Measurements from ENCODE around the gene TRMT2A.

GRCh38 chr22:20130731-20131596 is 13.9 kb upstream of the TRMT2A start:
- TF ChIP-seq EP300 (IDR thresholded peaks at IDR 0.05; ENCODE audit: borderline replicate concordance) (no peak), MAX (IDR thresholded peaks at IDR 0.05) (no peak), TAF1 (IDR thresholded peaks at IDR 0.05; ENCODE audit: low read depth) (no peak), FOXM1 (IDR thresholded peaks at IDR 0.05; ENCODE audit: borderline replicate concordance, low read depth) (no peak), REST (IDR thresholded peaks at IDR 0.05; ENCODE audit: low read depth) (no peak)

All from Ishikawa (cell line).